Spinal cord (tissue), 10 donors: ENCODE data around the gene IRAK1BP1. TPM values are rescaled to one million over a fixed set of nuclear protein-coding genes. Genes with fewer than 3 reads are reported as not detected.
"Not testable (repeated sequence)": the region's sequence is repeated elsewhere in the genome, so short reads cannot be mapped to it uniquely, and the experiment has no call there.

Source experiments
- DNase-seq, 6 donors: peaks; one replicate each; pipeline versions ENCODE4 v3.0.0 to v3.0.0-alpha.2; 2013 to 2015; ENCODE audit warnings: low spot score in 6 of 6, low read depth in 4 of 6
- H3K27ac ChIP-seq: one replicate; pipeline ENCODE4 v1.5.1; 2013; ENCODE audit warnings: low read depth, low read length, control low read depth
- H3K27me3 ChIP-seq: one replicate; pipeline ENCODE4 v1.6.1; 2013; ENCODE audit warnings: low read length; ENCODE audit not compliant: control insufficient read depth, insufficient read depth
- H3K36me3 ChIP-seq: one replicate; pipeline ENCODE4 v1.6.1; 2013; ENCODE audit warnings: low read length; ENCODE audit not compliant: control insufficient read depth, insufficient read depth
- H3K4me1 ChIP-seq: one replicate; pipeline ENCODE4 v1.6.1; 2013; ENCODE audit warnings: low read length; ENCODE audit not compliant: control insufficient read depth, insufficient read depth
- H3K4me3 ChIP-seq: one replicate; pipeline ENCODE4 v1.5.1; 2013; ENCODE audit warnings: low read depth, low read length, control low read depth
- H3K9me3 ChIP-seq: one replicate; pipeline ENCODE4 v1.6.1; 2013; ENCODE audit warnings: low read length; ENCODE audit not compliant: control insufficient read depth, insufficient read depth
- WGBS: methylation state at CpG from one replicate; pipeline ENCODE4 v1.1.5; 2013; ENCODE audit warnings: missing lambda C conversion rate; ENCODE audit not compliant: insufficient coverage; 5-methylcytosine and 5-hydroxymethylcytosine counted together
- polyA plus RNA-seq, 2 donors: library from polyadenylated mRNA; unstranded; fragments of 120-200 nt; gene quantifications; one replicate each; pipeline ENCODE4 v1.2.1, GENCODE V29; 2013; ENCODE audit not compliant: insufficient read length in 2 of 2
- total RNA-seq, 2 donors: library from RNA; depleted of rRNA in 1 of 2; stranded (reverse); fragments of 120-200 nt in 1 of 2; fragments of >200 nt in 1 of 2; gene quantifications; one replicate each; pipeline versions ENCODE4 v1.2.3 to v1.2.4, GENCODE V29; 2013 to 2014
- donor health status: healthy.

Gene IRAK1BP1
- total and polyA plus RNA-seq, 4 donors, result 8.0 to 19.0 (median 13.4) TPM

GRCh38 chr6:78842953-78843352 is 24.4 kb upstream of the IRAK1BP1 start:
- H3K9me3 ChIP-seq, result no peaks in the 10 kb centered on the region
- H3K27me3 ChIP-seq, result no peaks in the 10 kb centered on the region
- H3K27ac ChIP-seq, result no peak overlapping the region
- H3K36me3 ChIP-seq, result no peaks in the 10 kb centered on the region
- H3K4me3 ChIP-seq, result no peak overlapping the region
- DNase-seq, result no peak
- H3K4me1 ChIP-seq, result no peaks in the 10 kb centered on the region

GRCh38 chr6:78844899-78845298 is 22.5 kb upstream of the IRAK1BP1 start:
- WGBS, result 41% methylated on average over 2 of the region's 2 CpGs
- H3K4me1 ChIP-seq, result no peaks in the 10 kb centered on the region
- no peaks in the 10 kb centered on the region for H3K36me3 ChIP-seq
- no peaks in the 10 kb centered on the region for H3K27me3 ChIP-seq
- H3K27ac ChIP-seq, result no peak overlapping the region
- DNase-seq, result peak in 1 of 6 donors; percentile 17
- H3K4me3 ChIP-seq, result no peak overlapping the region
- no peaks in the 10 kb centered on the region for H3K9me3 ChIP-seq

GRCh38 chr6:78845567-78845966 is 21.8 kb upstream of the IRAK1BP1 start:
- Histone ChIP-seq H3K4me1 (no peaks in the 10 kb centered on the region), H3K27me3 (no peaks in the 10 kb centered on the region), H3K4me3 (no peak overlapping the region), H3K36me3 (no peaks in the 10 kb centered on the region), H3K9me3 (no peaks in the 10 kb centered on the region), H3K27ac (no peak overlapping the region)
- no peak for DNase-seq
- no CpG with 5 or more reads among the region's 1 CpG for WGBS

GRCh38 chr6:78850621-78851020 is 16.7 kb upstream of the IRAK1BP1 start:
- Histone ChIP-seq H3K4me3 (no peak overlapping the region), H3K4me1 (no peaks in the 10 kb centered on the region), H3K27ac (no peak overlapping the region), H3K9me3 (no peaks in the 10 kb centered on the region), H3K27me3 (no peaks in the 10 kb centered on the region), H3K36me3 (no peaks in the 10 kb centered on the region)
- DNase-seq, result no peak

- Histone ChIP-seq H3K4me3 (no peak overlapping the region), H3K27me3 (no peaks in the 10 kb centered on the region), H3K36me3 (no peaks in the 10 kb centered on the region), H3K4me1 (no peaks in the 10 kb centered on the region), H3K27ac (no peak overlapping the region), H3K9me3 (no peaks in the 10 kb centered on the region)
- DNase-seq, result no peak
Measured at GRCh38 chr6:78851156-78851555, 16.2 kb upstream of the IRAK1BP1 start.

GRCh38 chr6:78854546-78854945 is 12.8 kb upstream of the IRAK1BP1 start:
- 63% methylated on average over 9 of the region's 9 CpGs for WGBS
- no peak overlapping the region for H3K4me3 ChIP-seq

GRCh38 chr6:78858339-78858938 is 8.9 kb upstream of the IRAK1BP1 start:
- not testable (repeated sequence) for H3K27ac ChIP-seq, H3K4me3 ChIP-seq, H3K4me1 ChIP-seq, H3K27me3 ChIP-seq, H3K9me3 ChIP-seq, H3K36me3 ChIP-seq, DNase-seq
- WGBS, result 96% methylated on average over 4 of the region's 8 CpGs

More at GRCh38 chr6:78854546-78854945, 12.8 kb upstream of the IRAK1BP1 start:
- Histone ChIP-seq H3K36me3 (no peaks in the 10 kb centered on the region), H3K27ac (peak overlapping the region; percentile 47), H3K9me3 (no peaks in the 10 kb centered on the region), H3K4me1 (no peaks in the 10 kb centered on the region), H3K27me3 (no peaks in the 10 kb centered on the region)
- DNase-seq, result no peak

GRCh38 chr6:78861509-78861908 is 5.8 kb upstream of the IRAK1BP1 start:
- Histone ChIP-seq H3K9me3 (no peaks in the 10 kb centered on the region), H3K4me1 (no peaks in the 10 kb centered on the region), H3K36me3 (no peaks in the 10 kb centered on the region), H3K4me3 (no peak overlapping the region), H3K27me3 (no peaks in the 10 kb centered on the region), H3K27ac (no peak overlapping the region)
- DNase-seq, result no peak
- 82% methylated on average over 2 of the region's 2 CpGs for WGBS

- H3K36me3 ChIP-seq, result no peaks in the 10 kb centered on the region
- no peak overlapping the region for H3K4me3 ChIP-seq
- no peaks in the 10 kb centered on the region for H3K27me3 ChIP-seq
- H3K27ac ChIP-seq, result no peak overlapping the region
- no peaks in the 10 kb centered on the region for H3K4me1 ChIP-seq
- no CpG with 5 or more reads among the region's 2 CpGs for WGBS
- no peaks in the 10 kb centered on the region for H3K9me3 ChIP-seq
- DNase-seq, result no peak
Measured at GRCh38 chr6:78863576-78863975, 3.8 kb upstream of the IRAK1BP1 start.

- Histone ChIP-seq H3K36me3 (no peaks in the 10 kb centered on the region), H3K27ac (no peak overlapping the region), H3K4me1 (peaks cover 3% of the 10 kb centered on the region), H3K9me3 (no peaks in the 10 kb centered on the region), H3K4me3 (no peak overlapping the region), H3K27me3 (no peaks in the 10 kb centered on the region)
- DNase-seq, result no peak
- WGBS, result 100% methylated on average over 2 of the region's 5 CpGs
Measured at GRCh38 chr6:78864957-78865356, 2.4 kb upstream of the IRAK1BP1 start.
